Measurements from ENCODE around the gene KRTAP4-7. TPM values are rescaled to one million over a fixed set of nuclear protein-coding genes. Genes with fewer than 3 reads are reported as not detected.
"Not testable (repeated sequence)": the region's sequence is repeated elsewhere in the genome, so short reads cannot be mapped to it uniquely, and the experiment has no call there.

The KRTAP4-7 gene
- total RNA-seq, 2 experiments from 2014 or later: not detected

GRCh38 chr17:41101586-41102259, 17.8 kb downstream of the KRTAP4-7 start, which contains the start of gene KRTAP4-16:
TSS of gene KRTAP4-16 (minus strand) at chr17:41102209. CDS start at chr17:41102209, 0 bp downstream.
- Mint-ChIP-seq H3K27ac (no peak within 1 kb of the TSS), H3K36me3 (ENCODE audit: low read depth) (no peaks in the 10 kb centered on the region), H3K9me3 (ENCODE audit: low read depth) (no peaks in the 10 kb centered on the region), H3K27me3 (peaks cover 6% of the 10 kb centered on the region), H3K4me1 (peaks cover 8% of the 10 kb centered on the region), H3K4me3 (no peak within 1 kb of the TSS)
- POLR2A ChIA-PET: no interaction called here
- DNase-seq: no peak
- CTCF ChIA-PET: no interaction called here
- no peak for ATAC-seq
- intact Hi-C loops (cut with DNase I, micrococcal nuclease): no loop called here

- CTCF ChIA-PET: interaction anchor here (0.6 kb wide), 1 partner anchor 167 kb away, joined by 3 read pairs; no protein-coding TSS in a partner anchor
- DNase-seq (no peak), ATAC-seq (no peak)
- Mint-ChIP-seq H3K9me3 (ENCODE audit: low read depth) (no peaks in the 10 kb centered on the region), H3K4me3 (no peak overlapping the region), H3K27ac (no peak overlapping the region), H3K4me1 (peaks cover 14% of the 10 kb centered on the region), H3K36me3 (ENCODE audit: low read depth) (no peaks in the 10 kb centered on the region), H3K27me3 (peaks cover 5% of the 10 kb centered on the region)
- intact Hi-C loops (cut with DNase I, micrococcal nuclease): no loop called here
- POLR2A ChIA-PET: no interaction called here
Measured at GRCh38 chr17:41103896-41104295, 19.9 kb downstream of the KRTAP4-7 start.

GRCh38 chr17:41104386-41105038, 20.6 kb downstream of the KRTAP4-7 start:
- DNase-seq; H3K4me3 Mint-ChIP-seq; CTCF ChIA-PET; H3K27me3 Mint-ChIP-seq; intact Hi-C loops (cut with DNase I, micrococcal nuclease); H3K9me3 Mint-ChIP-seq (ENCODE audit: low read depth); H3K36me3 Mint-ChIP-seq (ENCODE audit: low read depth); H3K27ac Mint-ChIP-seq; POLR2A ChIA-PET: not testable (repeated sequence)
- H3K4me1 Mint-ChIP-seq: peaks cover 14% of the 10 kb centered on the region
- ATAC-seq: peak; percentile 76

- H3K9me3 Mint-ChIP-seq (ENCODE audit: low read depth); DNase-seq; H3K4me3 Mint-ChIP-seq; H3K36me3 Mint-ChIP-seq (ENCODE audit: low read depth); H3K27me3 Mint-ChIP-seq; H3K4me1 Mint-ChIP-seq; POLR2A ChIA-PET; ATAC-seq; intact Hi-C loops (cut with DNase I, micrococcal nuclease); H3K27ac Mint-ChIP-seq: not testable (repeated sequence)
- CTCF ChIA-PET: interaction anchor here (1.3 kb wide), 1 partner anchor 217 kb away, joined by 3 read pairs; no protein-coding TSS in a partner anchor
Measured at GRCh38 chr17:41105347-41105746, 21.4 kb downstream of the KRTAP4-7 start, which contains the start of gene KRTAP4-9. TSS of gene KRTAP4-9 (plus strand) at chr17:41105389. CDS start at chr17:41105389, 0 bp downstream.

GRCh38 chr17:41107941-41108450, 24.0 kb downstream of the KRTAP4-7 start:
- H3K4me1 Mint-ChIP-seq: peaks cover 6% of the 10 kb centered on the region
- intact Hi-C loops (cut with DNase I, micrococcal nuclease): loop anchor here in 1 of 2 experiments (1.0 kb wide), 1 partner anchor 21 kb away; no protein-coding TSS in a partner anchor
- H3K27ac Mint-ChIP-seq: no peak overlapping the region
- no peak overlapping the region for H3K4me3 Mint-ChIP-seq
- ChIA-PET CTCF (no interaction called here), POLR2A (no interaction called here)
- H3K9me3 Mint-ChIP-seq (ENCODE audit: low read depth): peaks cover 5% of the 10 kb centered on the region
- H3K27me3 Mint-ChIP-seq: peaks cover 6% of the 10 kb centered on the region
- no peaks in the 10 kb centered on the region for H3K36me3 Mint-ChIP-seq (ENCODE audit: low read depth)
- DNase-seq (no peak), ATAC-seq (no peak)

GRCh38 chr17:41108728-41109386, 24.9 kb downstream of the KRTAP4-7 start:
- H3K9me3 Mint-ChIP-seq (ENCODE audit: low read depth); DNase-seq; H3K27ac Mint-ChIP-seq; H3K4me3 Mint-ChIP-seq; H3K27me3 Mint-ChIP-seq; H3K36me3 Mint-ChIP-seq (ENCODE audit: low read depth); POLR2A ChIA-PET; intact Hi-C loops (cut with DNase I, micrococcal nuclease); ATAC-seq; H3K4me1 Mint-ChIP-seq: not testable (repeated sequence)
- CTCF ChIA-PET: interaction anchor here (0.7 kb wide), 1 partner anchor 51 kb away, joined by 3 read pairs; no protein-coding TSS in a partner anchor

GRCh38 chr17:41111151-41111885, 27.4 kb downstream of the KRTAP4-7 start:
- POLR2A ChIA-PET: interaction anchor here (0.7 kb wide), 1 partner anchor 604 kb away, joined by 4 read pairs; no protein-coding TSS in a partner anchor

GRCh38 chr17:41116297-41116696, 32.3 kb downstream of the KRTAP4-7 start:
- DNase-seq: no peak
- peaks cover 3% of the 10 kb centered on the region for H3K27me3 Mint-ChIP-seq
- ChIA-PET POLR2A (no interaction called here), CTCF (no interaction called here)
- intact Hi-C loops (cut with DNase I, micrococcal nuclease): no loop called here
- peaks cover 22% of the 10 kb centered on the region for H3K4me1 Mint-ChIP-seq
- H3K27ac Mint-ChIP-seq: no peak overlapping the region
- no peak for ATAC-seq
- H3K36me3 Mint-ChIP-seq (ENCODE audit: low read depth): peaks cover 5% of the 10 kb centered on the region
- no peak overlapping the region for H3K4me3 Mint-ChIP-seq
- peaks cover 5% of the 10 kb centered on the region for H3K9me3 Mint-ChIP-seq (ENCODE audit: low read depth)

More at GRCh38 chr17:41111151-41111885, 27.4 kb downstream of the KRTAP4-7 start:
- intact Hi-C loops (cut with DNase I, micrococcal nuclease): no loop called here
- peaks cover 4% of the 10 kb centered on the region for H3K27me3 Mint-ChIP-seq
- peaks cover 6% of the 10 kb centered on the region for H3K4me1 Mint-ChIP-seq
- peaks cover 2% of the 10 kb centered on the region for H3K36me3 Mint-ChIP-seq (ENCODE audit: low read depth)
- DNase-seq (no peak), ATAC-seq (no peak)
- no peak overlapping the region for H3K4me3 Mint-ChIP-seq
- CTCF ChIA-PET: interaction anchor here (0.6 kb wide), 1 partner anchor 87 kb away, joined by 3 read pairs; no protein-coding TSS in a partner anchor
- H3K27ac Mint-ChIP-seq: no peak overlapping the region
- H3K9me3 Mint-ChIP-seq (ENCODE audit: low read depth): peaks cover 6% of the 10 kb centered on the region

- H3K27me3 Mint-ChIP-seq; H3K36me3 Mint-ChIP-seq (ENCODE audit: low read depth); CTCF ChIA-PET; H3K27ac Mint-ChIP-seq; ATAC-seq; H3K9me3 Mint-ChIP-seq (ENCODE audit: low read depth); intact Hi-C loops (cut with DNase I, micrococcal nuclease); POLR2A ChIA-PET; DNase-seq; H3K4me3 Mint-ChIP-seq: not testable (repeated sequence)
- H3K4me1 Mint-ChIP-seq: peaks cover 24% of the 10 kb centered on the region
Measured at GRCh38 chr17:41117846-41118386, 34.0 kb downstream of the KRTAP4-7 start, which contains the start of gene KRTAP4-11. TSS of gene KRTAP4-11 (minus strand) at chr17:41118373. CDS start at chr17:41118315, 58 bp downstream.

GRCh38 chr17:41118721-41119120, 34.8 kb downstream of the KRTAP4-7 start:
- Mint-ChIP-seq H3K36me3 (ENCODE audit: low read depth) (peaks cover 3% of the 10 kb centered on the region), H3K27me3 (peaks cover 3% of the 10 kb centered on the region), H3K4me1 (peaks cover 31% of the 10 kb centered on the region), H3K27ac (no peak overlapping the region), H3K4me3 (no peak overlapping the region), H3K9me3 (ENCODE audit: low read depth) (peaks cover 3% of the 10 kb centered on the region)
- intact Hi-C loops (cut with DNase I, micrococcal nuclease): no loop called here
- ATAC-seq (peak; percentile 39), DNase-seq (no peak)
- CTCF ChIA-PET: no interaction called here
- POLR2A ChIA-PET: no interaction called here

Measured in activated CD4-positive, alpha-beta T cell treated with anti-CD3 and anti-CD28 coated beads for 36 hours (primary cell).